ENCODE measurements around the gene DHX16. TPM values are rescaled to one million over a fixed set of nuclear protein-coding genes. Genes with fewer than 3 reads are reported as not detected.

Gene DHX16
- total RNA-seq, 1 donor from 2014 or later, result 24.8 TPM

DNA sequence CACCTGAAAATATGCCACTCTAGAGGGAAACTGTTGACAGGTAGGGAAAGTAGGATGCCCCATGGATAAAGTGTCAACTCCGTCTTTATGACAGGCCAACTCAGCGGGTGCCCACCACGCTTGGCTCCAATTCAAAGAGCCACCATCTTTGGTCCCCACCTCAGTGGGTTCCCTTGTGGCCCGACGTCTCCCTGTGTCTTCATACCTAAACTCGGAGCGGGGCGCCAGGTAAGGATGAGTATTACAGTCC is 44.0 kb upstream of the DHX16 start:
- peak overlapping the region; percentile 86 for H3K27ac ChIP-seq
- intact Hi-C loops (cut with DNase I), result no loop called here
- TF ChIP-seq, protein P1, sequence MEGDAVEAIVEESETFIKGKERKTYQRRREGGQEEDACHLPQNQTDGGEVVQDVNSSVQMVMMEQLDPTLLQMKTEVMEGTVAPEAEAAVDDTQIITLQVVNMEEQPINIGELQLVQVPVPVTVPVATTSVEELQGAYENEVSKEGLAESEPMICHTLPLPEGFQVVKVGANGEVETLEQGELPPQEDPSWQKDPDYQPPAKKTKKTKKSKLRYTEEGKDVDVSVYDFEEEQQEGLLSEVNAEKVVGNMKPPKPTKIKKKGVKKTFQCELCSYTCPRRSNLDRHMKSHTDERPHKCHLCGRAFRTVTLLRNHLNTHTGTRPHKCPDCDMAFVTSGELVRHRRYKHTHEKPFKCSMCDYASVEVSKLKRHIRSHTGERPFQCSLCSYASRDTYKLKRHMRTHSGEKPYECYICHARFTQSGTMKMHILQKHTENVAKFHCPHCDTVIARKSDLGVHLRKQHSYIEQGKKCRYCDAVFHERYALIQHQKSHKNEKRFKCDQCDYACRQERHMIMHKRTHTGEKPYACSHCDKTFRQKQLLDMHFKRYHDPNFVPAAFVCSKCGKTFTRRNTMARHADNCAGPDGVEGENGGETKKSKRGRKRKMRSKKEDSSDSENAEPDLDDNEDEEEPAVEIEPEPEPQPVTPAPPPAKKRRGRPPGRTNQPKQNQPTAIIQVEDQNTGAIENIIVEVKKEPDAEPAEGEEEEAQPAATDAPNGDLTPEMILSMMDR (IDR thresholded peaks at IDR 0.05), result peak in 1 of 3 experiments; percentile 10
- TF ChIP-seq POLR2A (IDR thresholded peaks at IDR 0.05), result no peak
- peaks cover 0 to 26% of the 10 kb centered on the region in 2 donors for H3K36me3 ChIP-seq
- no peaks in the 10 kb centered on the region for H3K9me3 ChIP-seq
- DNase-seq (ENCODE audit: extremely low spot score in 2 of 2), result no peak
- H3K4me1 ChIP-seq, result peaks cover 33% of the 10 kb centered on the region
- H3K27me3 ChIP-seq, result no peaks in the 10 kb centered on the region
- peak overlapping the region; percentile 53 to 62 for H3K4me3 ChIP-seq

DNA sequence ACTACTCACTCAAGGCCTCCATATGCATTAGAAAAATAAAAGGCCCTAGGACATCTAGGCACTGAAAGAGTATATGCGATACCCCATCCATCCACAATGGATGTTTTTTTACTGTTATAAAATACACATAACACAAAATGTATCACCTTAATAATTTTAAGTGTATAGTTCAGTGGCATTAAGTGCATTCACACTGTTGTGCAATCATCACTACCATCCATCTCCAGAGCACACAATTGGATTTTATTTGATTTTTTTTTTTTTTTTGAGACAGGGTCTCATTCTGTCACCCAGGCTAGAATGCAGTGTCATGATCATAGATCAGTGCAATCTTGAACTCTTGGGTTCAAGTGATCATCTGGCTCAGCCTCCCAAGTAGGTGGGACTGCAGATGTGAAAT is 41.5 kb upstream of the DHX16 start:
- Histone ChIP-seq H3K4me3 (no peak overlapping the region), H3K36me3 (peaks cover 0 to 40% of the 10 kb centered on the region in 2 donors), H3K27ac (no peak overlapping the region), H3K4me1 (peaks cover 24% of the 10 kb centered on the region), H3K27me3 (no peaks in the 10 kb centered on the region), H3K9me3 (no peaks in the 10 kb centered on the region)
- intact Hi-C loops (cut with DNase I), result no loop called here
- TF ChIP-seq POLR2AphosphoS5 (IDR thresholded peaks at IDR 0.05; ENCODE audit: insufficient read depth in 1 of 2, low read depth in 1 of 2), result no peak
- no peak for TF ChIP-seq POLR2A (IDR thresholded peaks at IDR 0.05)
- TF ChIP-seq, protein P1 (IDR thresholded peaks at IDR 0.05), result no peak
- no peak for DNase-seq (ENCODE audit: extremely low spot score in 2 of 2)

DNA sequence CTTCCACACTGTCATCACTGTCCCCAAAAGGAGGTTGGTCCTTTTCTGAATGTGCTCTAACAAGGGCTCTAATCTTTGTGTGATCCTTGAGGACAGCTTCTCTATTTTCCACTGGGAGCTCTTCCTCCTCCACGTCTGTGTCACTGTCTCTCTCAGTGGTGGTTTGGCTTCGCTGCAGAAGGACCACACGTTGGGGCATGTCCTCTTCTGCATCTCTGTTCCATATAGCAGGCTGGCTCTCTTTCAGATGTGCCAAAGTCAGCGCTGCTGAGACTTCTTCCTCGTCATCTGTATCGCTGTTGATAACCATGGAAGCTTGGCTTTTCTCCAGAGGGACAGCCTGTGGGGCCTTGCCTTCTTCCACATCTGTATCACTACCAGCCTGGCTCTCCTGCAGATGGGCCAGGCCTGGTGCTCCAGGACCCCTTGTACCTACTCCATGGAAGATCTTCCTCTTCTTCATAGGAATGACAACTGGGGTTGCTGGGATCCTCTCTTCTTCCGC is 39.7 kb upstream of the DHX16 start:
- Histone ChIP-seq H3K27ac (no peak overlapping the region), H3K36me3 (peaks cover 0 to 51% of the 10 kb centered on the region in 2 donors)

DNA sequence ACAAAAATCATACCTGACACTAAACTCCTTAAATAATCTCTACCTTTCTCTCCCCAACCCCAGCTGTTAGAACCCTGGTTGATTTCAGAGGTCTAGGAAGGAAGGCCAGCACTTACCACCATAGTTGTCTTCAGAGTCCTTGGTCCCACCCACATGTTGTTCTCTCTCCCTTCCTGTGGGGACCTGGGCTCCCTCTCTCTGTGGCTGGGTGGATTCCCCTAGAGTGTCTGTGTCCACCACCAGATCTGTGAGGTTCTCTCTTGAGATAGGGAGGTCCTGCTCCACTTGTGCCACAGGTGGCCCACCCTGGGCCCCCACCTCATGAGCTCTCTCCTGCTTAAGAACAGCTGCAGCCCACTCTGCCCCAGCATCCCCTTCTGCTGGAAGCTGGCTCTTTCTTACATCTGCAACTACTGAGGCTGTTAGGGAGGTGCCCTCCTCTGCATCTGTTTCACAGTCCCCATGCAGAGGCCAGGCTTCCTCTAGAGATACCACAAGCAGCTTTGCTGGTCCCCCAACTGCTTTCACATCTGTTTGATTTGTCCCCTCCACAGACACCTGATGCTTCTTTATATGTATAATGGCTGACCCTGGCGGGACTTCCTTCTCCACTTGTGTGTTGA is 39.1 kb upstream of the DHX16 start:
- H3K36me3 ChIP-seq, result peaks cover 0 to 58% of the 10 kb centered on the region in 2 donors

More for the DNA sequence above, 39.7 kb upstream of the DHX16 start:
- intact Hi-C loops (cut with DNase I), result no loop called here
- Histone ChIP-seq H3K9me3 (no peaks in the 10 kb centered on the region), H3K27me3 (no peaks in the 10 kb centered on the region), H3K4me1 (peaks cover 10% of the 10 kb centered on the region), H3K4me3 (no peak overlapping the region)
- no peak for DNase-seq (ENCODE audit: extremely low spot score in 2 of 2)
- TF ChIP-seq POLR2AphosphoS5 (IDR thresholded peaks at IDR 0.05; ENCODE audit: insufficient read depth in 1 of 2, low read depth in 1 of 2), result no peak
- no peak for TF ChIP-seq POLR2A (IDR thresholded peaks at IDR 0.05)
- TF ChIP-seq, protein P1 (IDR thresholded peaks at IDR 0.05), result no peak

More for the DNA sequence above, 39.1 kb upstream of the DHX16 start:
- no peak for DNase-seq (ENCODE audit: extremely low spot score in 2 of 2)
- Histone ChIP-seq H3K4me1 (peaks cover 10% of the 10 kb centered on the region), H3K4me3 (no peak overlapping the region), H3K27ac (no peak overlapping the region), H3K9me3 (no peaks in the 10 kb centered on the region), H3K27me3 (no peaks in the 10 kb centered on the region)
- intact Hi-C loops (cut with DNase I), result no loop called here
- TF ChIP-seq, protein P1 (IDR thresholded peaks at IDR 0.05), result no peak
- TF ChIP-seq POLR2A (IDR thresholded peaks at IDR 0.05) (no peak), POLR2AphosphoS5 (IDR thresholded peaks at IDR 0.05; ENCODE audit: insufficient read depth in 1 of 2, low read depth in 1 of 2) (no peak)

All from vagina (tissue), 2 donors.